MM.1S (cell line): Measurements from ENCODE around the gene BAK1.

Experiments
- EZH2 ChIP-seq: fragments of 300-600 bp; sonication (generic); optimal IDR thresholded peaks from 2 replicates; pipeline ENCODE3; 2017; ENCODE audit warnings: low read depth, mild to moderate bottlenecking, antibody characterized with exemption, low read length, mixed read lengths
- EZH2phosphoT487 ChIP-seq: fragments of 300-600 bp; sonication (generic); IDR thresholded peaks from 2 replicates; pipeline ENCODE4 v1.6.1; 2018; ENCODE audit warnings: antibody characterized with exemption, low read length
- TF ChIP-seq, protein P1 (sequence below): fragments of 300-600 bp; sonication (generic); IDR thresholded peaks from 2 replicates; pipeline ENCODE4 v1.5.1; 2016; ENCODE audit warnings: antibody characterized with exemption, low read length, mixed read lengths

DNA sequence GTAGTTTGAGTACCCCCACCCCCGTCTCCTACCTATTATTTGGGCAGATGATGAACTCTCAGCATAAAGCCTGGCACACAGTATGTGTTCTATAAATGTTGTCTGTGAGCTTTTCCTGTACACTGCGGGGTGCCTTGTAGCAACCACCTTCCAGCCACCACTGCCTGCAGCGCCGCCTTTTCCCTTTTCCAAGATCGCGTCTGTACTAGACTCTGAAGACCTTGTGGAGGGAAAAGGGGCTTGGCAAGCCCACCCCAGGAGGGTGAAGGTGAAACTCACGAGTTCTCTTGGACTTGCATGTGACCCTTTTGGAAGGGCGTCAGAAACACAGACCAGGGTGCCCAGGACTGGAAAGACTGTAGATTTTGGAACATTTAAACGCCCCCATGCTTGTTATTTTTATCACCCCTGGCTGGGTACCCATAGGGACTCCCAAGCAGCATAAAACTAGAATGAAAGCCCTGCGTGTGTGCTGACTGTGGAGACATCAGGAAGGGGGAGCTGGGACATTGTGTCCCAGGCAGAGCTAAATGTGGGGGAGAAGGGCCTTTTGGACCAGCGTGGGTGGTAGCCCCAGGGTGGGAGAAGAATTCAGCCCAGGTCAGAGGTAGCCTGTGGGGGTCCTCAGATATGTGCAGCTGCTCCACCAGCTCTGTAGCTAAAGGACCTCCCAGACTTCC is 8.3 kb downstream of the BAK1 start:
- TF ChIP-seq, protein P1, sequence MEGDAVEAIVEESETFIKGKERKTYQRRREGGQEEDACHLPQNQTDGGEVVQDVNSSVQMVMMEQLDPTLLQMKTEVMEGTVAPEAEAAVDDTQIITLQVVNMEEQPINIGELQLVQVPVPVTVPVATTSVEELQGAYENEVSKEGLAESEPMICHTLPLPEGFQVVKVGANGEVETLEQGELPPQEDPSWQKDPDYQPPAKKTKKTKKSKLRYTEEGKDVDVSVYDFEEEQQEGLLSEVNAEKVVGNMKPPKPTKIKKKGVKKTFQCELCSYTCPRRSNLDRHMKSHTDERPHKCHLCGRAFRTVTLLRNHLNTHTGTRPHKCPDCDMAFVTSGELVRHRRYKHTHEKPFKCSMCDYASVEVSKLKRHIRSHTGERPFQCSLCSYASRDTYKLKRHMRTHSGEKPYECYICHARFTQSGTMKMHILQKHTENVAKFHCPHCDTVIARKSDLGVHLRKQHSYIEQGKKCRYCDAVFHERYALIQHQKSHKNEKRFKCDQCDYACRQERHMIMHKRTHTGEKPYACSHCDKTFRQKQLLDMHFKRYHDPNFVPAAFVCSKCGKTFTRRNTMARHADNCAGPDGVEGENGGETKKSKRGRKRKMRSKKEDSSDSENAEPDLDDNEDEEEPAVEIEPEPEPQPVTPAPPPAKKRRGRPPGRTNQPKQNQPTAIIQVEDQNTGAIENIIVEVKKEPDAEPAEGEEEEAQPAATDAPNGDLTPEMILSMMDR: no peak
- TF ChIP-seq EZH2 (no peak), EZH2phosphoT487 (no peak)
